DMS153 treated with DMSO at 0.1 percent for 48 hours (cell line): ENCODE data around the gene POGZ.
A peak's percentile ranks its signal among the peaks of the same experiment; 100 is the strongest.
"Not testable (repeated sequence)": the region's sequence is repeated elsewhere in the genome, so short reads cannot be mapped to it uniquely, and the experiment has no call there.

ENCODE experiments used
- DNase-seq: peaks from one replicate; lab custom pipeline; 2025; ENCODE audit not compliant: unreplicated experiment; lab: John Stamatoyannopoulos, UW

POGZ gene

DNA sequence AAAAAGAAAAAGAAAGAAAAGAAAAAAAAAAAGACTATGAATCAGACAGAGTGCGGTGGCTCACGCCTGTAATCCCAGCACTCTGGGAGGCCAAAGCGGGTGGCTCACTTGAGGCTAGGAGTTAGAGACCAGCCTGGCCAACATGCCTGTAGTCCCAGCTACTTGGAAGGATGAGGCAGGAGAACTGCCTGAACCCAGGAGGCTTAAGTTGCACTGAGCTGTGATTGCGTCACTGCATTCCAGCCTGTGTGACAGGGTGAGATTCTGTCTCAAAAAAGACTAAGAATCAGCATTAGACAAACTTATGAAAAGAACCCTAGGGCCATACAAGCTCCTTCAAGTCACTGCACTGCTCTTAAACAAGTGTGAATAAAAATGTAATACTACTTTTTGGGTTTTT, 43.1 kb downstream of the POGZ start:
- no peak for DNase-seq

DNA sequence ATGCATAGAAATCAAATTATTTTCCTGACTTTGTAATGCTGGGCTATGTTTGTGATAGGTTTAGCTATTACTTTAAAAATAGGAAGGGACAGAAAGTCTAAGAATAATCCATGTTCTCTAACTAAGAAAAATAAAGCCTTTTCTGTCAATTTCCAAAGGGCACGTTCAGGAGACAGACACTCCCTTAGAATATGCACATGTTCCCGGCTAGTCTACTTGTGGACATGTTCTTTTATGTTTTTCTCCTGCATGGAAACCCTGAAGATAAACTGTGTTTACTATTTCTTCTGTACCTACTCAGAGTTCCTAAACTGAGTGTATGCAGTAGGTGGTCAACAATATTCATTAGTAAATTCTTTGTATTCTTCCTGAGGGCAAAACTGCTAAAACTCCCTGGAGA, 47.4 kb downstream of the POGZ start:
- no peak for DNase-seq

DNA sequence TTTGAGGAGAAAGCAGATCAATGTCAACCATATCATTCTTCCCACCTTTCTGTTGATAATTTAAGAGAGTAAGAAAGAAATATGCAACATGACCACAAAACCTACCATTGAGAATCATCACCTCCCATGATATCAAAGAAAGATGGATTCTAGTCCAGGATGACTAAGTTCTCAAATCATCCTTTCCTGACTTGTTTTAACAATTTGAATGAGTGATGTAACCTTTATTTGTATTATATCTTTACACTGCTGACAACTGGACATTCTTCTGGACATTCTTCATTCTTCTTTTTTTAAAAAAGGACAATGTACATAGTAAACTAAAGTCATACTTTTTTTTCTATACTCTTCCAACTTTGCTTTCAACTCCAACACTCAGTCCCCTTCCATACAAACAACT, 50.4 kb downstream of the POGZ start:
- DNase-seq, result no peak

GRCh38 chr1:151407304-151407703, 52.0 kb downstream of the POGZ start:
- DNase-seq, result no peak

DNA sequence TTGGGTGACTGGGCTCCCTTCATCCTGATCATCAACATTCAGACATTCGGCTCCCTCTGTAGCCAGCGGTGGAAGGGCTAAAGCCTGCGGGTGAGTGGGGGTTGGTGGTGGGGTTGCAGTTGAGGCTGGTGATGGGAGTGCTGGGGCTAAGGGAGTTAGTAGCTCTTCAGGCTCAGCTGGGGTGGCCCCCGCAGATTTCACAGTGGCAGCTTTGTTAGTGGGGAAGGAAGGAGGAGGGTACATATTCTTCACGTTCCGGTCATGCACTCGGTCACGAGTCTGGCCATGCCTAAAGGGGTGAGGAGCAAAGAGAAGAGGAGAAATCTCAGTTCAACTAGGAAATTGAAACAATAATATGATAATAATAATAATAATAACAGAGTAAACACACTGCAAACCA, 53.1 kb downstream of the POGZ start:
- DNase-seq, result no peak

DNA sequence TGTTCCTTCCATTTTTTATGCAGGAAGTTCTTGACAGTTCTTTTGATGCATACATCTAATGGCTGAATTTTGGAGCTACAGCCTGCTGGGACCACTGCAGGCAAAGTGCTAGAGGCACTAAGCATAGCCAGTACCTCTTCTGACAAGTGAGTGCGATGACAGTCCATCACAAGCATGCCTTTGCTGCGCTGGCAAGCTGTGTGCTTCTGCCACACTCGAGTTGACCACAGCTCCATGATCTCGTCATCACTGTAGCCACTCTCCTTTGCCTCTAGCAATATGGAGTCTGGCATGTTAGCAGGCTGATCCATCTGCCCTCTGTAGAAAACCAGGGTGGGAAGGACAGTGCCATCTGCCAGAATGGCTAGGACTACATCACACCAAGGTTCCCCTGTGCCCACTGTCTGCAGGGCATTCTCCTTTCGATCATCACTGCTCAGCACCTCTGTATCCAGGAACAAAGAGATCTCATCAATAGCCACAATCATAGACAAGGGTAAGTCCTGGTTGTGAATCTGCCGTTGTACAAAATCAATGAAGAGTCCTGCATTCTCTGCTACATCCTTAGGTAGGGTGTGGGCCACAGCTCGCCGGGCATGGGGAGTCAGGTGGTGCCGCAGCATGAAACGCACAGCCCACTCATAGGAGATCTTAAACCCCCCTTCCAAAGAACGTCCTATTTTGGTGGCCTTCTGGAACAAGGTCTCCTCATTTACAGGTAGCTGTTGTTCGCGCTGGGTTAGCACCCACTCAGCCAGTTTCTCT, 53.9 kb downstream of the POGZ start:
- DNase-seq, result no peak

DNA sequence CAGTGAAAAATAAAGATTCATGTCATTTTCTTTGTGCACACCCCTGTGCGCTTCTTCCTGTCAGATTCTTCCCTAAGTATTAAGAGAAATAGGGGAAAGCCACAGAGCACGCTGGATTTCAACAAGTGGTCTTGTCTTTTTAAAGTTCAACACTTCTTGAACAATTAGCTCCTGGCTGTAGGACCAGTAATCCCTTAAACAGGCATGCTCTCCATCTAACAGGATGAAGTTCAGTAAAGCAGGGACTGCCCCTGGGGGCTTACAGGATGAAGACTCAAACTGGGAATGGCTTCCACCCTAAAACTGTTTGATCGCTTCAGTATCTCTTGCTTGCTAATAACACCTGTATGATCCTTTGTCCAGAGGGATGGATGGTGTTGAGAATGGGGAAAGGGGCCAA, 55.7 kb downstream of the POGZ start:
- no peak for DNase-seq

DNA sequence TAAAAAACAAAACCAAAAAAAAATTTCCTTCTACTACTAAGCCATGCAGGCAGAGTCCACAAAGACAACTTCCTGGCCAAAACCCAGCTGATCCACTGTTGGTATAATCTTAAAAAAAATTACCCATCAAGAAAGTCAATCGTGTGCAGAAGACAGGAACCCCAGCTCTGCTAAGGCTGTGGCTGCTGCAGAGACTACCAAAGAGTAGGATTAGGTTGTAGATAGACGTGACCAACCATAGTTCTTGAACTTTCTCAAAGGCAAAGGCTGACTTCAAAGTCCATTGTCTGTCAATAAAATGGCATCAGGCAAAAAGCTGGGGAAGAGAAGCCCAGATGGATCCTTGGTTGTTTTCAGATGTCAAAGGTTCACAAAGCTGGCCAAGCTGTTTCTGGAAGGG, 56.5 kb downstream of the POGZ start:
- no peak for DNase-seq

- no peak for DNase-seq
Observed at GRCh38 chr1:151401860-151402259, 57.4 kb downstream of the POGZ start.

DNA sequence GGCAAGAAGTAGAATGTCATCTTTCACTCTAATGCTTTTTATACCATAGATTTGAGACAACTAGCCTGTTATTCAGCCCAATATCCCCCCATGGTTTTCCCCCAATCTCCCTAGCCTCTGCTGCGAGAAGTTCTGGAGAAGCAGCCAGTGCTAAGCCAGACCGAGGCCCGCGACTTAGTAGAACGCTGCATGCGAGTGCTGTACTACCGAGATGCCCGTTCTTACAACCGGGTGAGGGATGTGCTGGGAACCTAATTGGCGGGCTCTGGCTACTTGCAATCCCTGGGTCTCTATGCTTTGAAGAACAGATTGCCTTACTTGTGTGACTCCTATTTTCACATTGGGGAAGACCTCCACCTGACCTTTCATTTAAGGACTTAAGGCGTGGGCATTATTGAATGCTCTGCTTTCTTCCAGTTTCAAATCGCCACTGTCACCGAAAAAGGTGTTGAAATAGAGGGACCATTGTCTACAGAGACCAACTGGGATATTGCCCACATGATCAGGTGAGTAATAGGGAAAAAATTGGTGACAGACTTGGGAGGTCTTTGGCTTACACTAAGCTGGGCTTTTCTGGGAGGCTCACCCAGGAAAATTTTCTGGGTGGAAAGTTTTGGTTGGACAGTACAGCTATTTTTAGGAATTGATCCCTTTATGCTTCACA, 58.0 kb downstream of the POGZ start:
- no peak for DNase-seq

GRCh38 chr1:151399324-151400171, 59.7 kb downstream of the POGZ start, which contains the start of gene PSMB4:
PSMB4 (plus strand) TSS chr1:151399573; CDS start chr1:151399588, 15 bp downstream.
- DNase-seq, result peak; percentile 97

- not testable (repeated sequence) for DNase-seq
Observed at GRCh38 chr1:151396265-151396664, 63.0 kb downstream of the POGZ start.

GRCh38 chr1:151393583-151393982, 65.7 kb downstream of the POGZ start:
- DNase-seq, result no peak

DNA sequence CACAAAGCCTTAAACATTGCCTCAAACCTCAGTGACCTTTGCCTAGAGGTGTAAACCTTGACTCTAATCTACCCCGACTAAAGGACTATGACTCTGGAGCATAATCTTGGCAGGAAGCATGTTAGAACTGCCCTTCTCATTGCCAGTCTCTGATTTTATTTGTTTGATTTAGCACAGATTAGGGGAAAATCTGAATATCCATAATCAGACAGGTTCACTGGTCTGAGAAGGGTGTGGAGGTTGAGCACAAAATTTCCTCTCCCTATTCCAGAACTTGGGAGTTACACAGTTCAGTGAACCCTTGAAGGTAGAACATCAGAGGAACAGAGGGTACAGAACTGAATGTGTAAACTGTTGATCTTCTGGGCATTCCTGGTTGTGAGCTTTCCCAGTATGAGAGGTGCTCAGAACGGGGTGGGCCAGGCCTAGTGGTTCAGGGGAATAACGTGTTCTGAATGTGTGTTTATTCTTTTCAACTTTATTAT, 68.2 kb downstream of the POGZ start:
- no peak for DNase-seq

GRCh38 chr1:151390221-151391078, 68.8 kb downstream of the POGZ start:
- DNase-seq, result not testable (repeated sequence)

- no peak for DNase-seq
Observed at GRCh38 chr1:151386002-151386401, 73.3 kb downstream of the POGZ start.

DNA sequence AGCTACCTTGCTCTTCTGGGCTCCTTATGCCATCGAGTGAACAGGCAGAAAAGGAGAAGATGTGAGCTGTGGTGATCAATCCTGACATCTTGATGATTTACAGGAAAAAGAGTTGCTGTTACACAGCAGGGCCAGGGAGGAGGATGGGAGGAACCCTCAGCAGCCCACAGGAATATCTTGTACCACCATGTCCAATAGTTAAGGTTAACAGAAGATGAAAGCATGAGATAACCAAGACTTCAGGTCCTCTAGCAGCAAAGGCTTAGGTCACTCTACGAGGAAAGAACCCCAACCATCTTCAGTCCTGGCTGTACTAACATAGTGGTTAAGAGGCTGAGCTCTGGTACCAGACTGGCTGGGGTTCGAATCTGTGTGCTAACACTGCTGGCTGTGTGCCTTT, 74.7 kb downstream of the POGZ start:
- DNase-seq, result no peak

- DNase-seq, result no peak
Observed at GRCh38 chr1:151377150-151377884, 82.0 kb downstream of the POGZ start.

DNA sequence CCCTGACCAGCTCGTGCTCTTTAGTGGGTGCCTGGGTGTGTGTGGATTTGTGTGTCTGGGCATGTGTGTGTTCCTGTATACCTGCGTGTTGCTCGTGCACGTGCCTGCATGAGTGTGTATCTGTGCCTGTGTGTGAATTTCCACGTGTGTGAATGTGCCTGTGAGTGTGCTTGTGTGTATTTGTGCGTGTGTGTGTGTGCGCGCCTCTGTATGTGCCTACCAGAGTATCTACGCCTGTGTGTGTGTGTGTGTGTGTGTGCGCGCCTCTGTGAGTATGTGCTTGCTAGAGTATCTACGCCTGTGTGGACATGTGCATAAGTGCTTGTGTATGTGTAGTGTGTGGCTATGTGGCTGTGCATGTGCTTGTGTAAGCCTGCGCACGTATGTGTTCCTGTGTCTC, 86.1 kb downstream of the POGZ start:
- DNase-seq, result no peak
